K562 treated with DMSO at 1 percent for 48 hours (cell line): ENCODE results near the gene GFM1. TPM values are rescaled to one million over a fixed set of nuclear protein-coding genes. Genes with fewer than 3 reads are reported as not detected.

Source experiments
- total RNA-seq: library from RNA; unstranded; fragments of 300-600 nt; gene quantifications from 2 replicates; pipeline ENCODE4 v1.2.3, GENCODE V29; 2022; ENCODE audit warnings: low replicate concordance; ENCODE audit errors: extremely low read depth

The GFM1 gene
- total RNA-seq, result not detected in 2 replicates

DNA sequence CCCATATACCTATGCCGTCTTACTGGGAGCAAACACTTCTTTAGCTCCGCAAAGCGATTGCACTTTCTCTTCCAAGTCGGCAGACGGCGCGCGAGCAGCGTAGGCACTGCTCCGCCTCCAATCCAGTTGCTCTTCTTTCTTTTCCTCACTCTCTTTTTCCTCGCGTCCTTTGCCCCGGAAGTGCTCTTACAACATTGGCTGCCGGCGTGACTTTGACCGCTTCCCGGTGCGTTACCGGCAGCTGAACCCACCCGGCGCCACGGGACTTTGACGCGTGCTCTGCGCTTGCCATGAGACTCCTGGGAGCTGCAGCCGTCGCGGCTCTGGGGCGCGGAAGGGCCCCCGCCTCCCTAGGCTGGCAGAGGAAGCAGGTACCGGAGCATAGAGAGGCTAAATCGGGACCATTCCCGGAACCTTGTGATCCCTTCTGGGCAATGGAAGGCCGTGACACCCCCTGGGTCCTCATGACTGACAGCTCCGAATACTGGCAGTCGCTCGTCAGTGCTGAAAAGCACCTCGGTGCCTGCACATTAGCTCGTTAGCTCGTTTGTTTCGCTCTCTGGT, at the start of gene GFM1:
GFM1 (plus strand) TSS at position 183 of the 564 bp plus-strand sequence; CDS start at position 291, 108 bp downstream.

DNA sequence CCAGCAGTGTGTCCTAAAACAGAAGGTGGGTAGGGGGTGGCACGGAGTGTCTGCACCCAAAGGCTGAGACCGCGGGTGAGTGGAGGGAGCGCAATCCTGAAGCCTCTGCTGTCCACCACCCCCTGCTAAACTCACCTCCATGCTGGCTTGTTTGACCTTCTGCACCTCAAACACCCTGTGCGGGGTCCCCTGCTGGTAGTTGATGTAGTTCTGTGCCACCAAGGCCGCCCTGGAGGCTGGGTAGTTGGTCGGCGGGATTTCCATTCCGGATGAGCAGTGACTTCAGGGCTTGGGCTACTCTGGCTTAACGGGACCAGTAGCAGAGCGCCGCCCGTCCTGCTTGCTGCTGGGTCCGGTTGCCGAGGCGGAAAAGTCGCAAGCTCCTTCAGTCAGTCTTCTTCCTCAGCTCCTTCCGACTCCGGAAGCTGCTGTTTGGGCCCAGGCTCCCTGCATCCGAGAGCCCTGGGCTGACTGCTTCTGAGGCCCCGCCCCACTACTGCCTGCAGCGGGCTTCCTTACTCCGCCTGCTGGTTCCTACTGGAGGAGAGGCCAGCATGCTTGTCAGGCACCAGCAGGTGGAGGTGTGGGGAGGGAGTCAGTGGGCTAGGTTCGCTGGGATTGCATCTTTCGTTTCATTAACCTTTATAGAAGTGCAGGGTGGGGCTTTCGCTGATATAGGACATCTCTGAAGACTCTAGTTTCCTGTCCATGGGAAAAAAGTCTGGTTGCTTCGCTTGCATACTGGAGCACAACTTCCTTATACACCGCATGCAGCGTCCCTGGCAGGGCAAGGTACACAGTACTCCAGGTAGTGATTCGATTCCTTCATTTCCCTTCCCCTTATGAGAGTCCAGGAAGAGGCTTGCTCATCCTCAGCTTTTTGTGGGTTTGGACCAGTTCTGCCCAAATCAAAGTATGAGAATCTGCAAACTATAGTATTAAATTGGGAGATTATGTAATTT, 28.2 kb downstream of the GFM1 start, which contains the start of gene LXN:
LXN (minus strand) TSS at position 434 of the 962 bp plus-strand sequence; CDS start at position 264, 170 bp downstream.

DNA sequence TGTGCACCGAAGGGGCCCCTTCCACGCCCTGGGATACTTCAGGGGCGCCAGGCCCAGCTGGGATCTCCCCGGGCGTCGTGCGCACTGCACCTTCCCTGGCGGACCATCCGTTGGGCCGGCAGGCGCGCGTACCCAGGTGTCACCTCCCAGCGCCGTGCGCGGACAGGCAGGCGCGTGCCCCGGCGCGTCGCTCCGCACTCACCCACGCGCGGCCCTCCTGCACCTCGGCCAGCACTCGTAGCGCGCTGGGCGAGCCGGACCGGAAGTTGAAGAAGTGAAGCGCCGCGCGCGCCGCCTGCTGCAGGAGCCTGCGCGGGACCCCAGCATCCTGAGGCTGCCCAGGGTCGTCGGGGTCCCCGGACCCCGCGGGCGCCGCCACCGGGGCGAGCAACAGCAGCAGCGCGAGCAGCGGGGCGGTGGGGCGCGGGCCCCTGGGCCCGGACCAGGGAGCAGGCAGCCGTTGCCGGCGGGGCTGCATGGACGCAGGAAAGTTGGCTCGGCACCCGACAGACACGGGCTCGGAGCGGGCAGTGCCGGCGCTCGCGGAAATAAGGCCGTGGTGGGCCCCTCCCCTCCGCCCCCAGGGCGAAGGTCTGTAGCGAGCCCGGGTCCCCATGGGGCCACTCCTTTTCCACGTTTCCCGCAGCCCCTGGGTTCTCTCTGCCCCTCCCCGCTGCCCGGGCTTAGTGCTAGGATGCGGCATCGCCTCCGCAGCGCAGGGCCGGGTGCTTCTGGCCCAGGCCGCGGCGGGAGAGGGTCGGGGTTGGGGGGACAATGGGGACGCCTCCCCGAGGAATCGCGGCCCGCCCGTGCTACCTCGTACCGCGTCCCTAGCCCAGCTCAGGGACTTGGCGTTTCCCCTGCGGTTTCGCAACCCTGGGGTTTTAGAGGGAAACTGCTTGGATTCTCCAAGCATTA, 87.9 kb downstream of the GFM1 start, which contains the start of gene RARRES1:
RARRES1 (minus strand) TSS at position 520 of the 918 bp plus-strand sequence; CDS start at position 478, 42 bp downstream.

Other genes starting within 250 kb of the GFM1 start
- not detected in 2 replicates for gene MLF1, start 73.3 kb upstream of the GFM1 start, total RNA-seq
- not detected in 2 replicates for gene LXN, start 28.1 kb downstream of the GFM1 start, total RNA-seq
- gene RARRES1, start 87.9 kb downstream of the GFM1 start, total RNA-seq, result not detected in 2 replicates
- gene MFSD1, start 157.5 kb downstream of the GFM1 start, total RNA-seq, result not detected in 2 replicates